Spinal cord (tissue), 10 donors: ENCODE results near the gene CLK4. TPM values are rescaled to one million over a fixed set of nuclear protein-coding genes. Genes with fewer than 3 reads are reported as not detected.

Experiments used
- DNase-seq, 6 donors: peaks; one replicate each; pipeline versions ENCODE4 v3.0.0 to v3.0.0-alpha.2; 2013 to 2015; ENCODE audit warnings: low spot score in 6 of 6, low read depth in 4 of 6
- H3K27ac ChIP-seq: one replicate; pipeline ENCODE4 v1.5.1; 2013; ENCODE audit warnings: low read depth, low read length, control low read depth
- H3K27me3 ChIP-seq: one replicate; pipeline ENCODE4 v1.6.1; 2013; ENCODE audit warnings: low read length; ENCODE audit not compliant: control insufficient read depth, insufficient read depth
- H3K36me3 ChIP-seq: one replicate; pipeline ENCODE4 v1.6.1; 2013; ENCODE audit warnings: low read length; ENCODE audit not compliant: control insufficient read depth, insufficient read depth
- H3K4me1 ChIP-seq: one replicate; pipeline ENCODE4 v1.6.1; 2013; ENCODE audit warnings: low read length; ENCODE audit not compliant: control insufficient read depth, insufficient read depth
- H3K4me3 ChIP-seq: one replicate; pipeline ENCODE4 v1.5.1; 2013; ENCODE audit warnings: low read depth, low read length, control low read depth
- H3K9me3 ChIP-seq: one replicate; pipeline ENCODE4 v1.6.1; 2013; ENCODE audit warnings: low read length; ENCODE audit not compliant: control insufficient read depth, insufficient read depth
- WGBS: methylation state at CpG from one replicate; pipeline ENCODE4 v1.1.5; 2013; ENCODE audit warnings: missing lambda C conversion rate; ENCODE audit not compliant: insufficient coverage; 5-methylcytosine and 5-hydroxymethylcytosine counted together
- polyA plus RNA-seq, 2 donors: library from polyadenylated mRNA; unstranded; fragments of 120-200 nt; gene quantifications; one replicate each; pipeline ENCODE4 v1.2.1, GENCODE V29; 2013; ENCODE audit not compliant: insufficient read length in 2 of 2
- total RNA-seq, 2 donors: library from RNA; depleted of rRNA in 1 of 2; stranded (reverse); fragments of 120-200 nt in 1 of 2; fragments of >200 nt in 1 of 2; gene quantifications; one replicate each; pipeline versions ENCODE4 v1.2.3 to v1.2.4, GENCODE V29; 2013 to 2014
- donor health status: healthy.

The CLK4 gene
- total and polyA plus RNA-seq, 4 donors = 47.9 to 64.6 (median 55.2) TPM

GRCh38 chr5:178641711-178642110 is 14.9 kb upstream of the CLK4 start:
- DNase-seq = no peak
- WGBS = 76% methylated on average over 8 of the region's 9 CpGs
- no peak overlapping the region for H3K4me3 ChIP-seq
- no peaks in the 10 kb centered on the region for H3K9me3 ChIP-seq
- H3K4me1 ChIP-seq = no peaks in the 10 kb centered on the region
- H3K27ac ChIP-seq = no peak overlapping the region
- no peaks in the 10 kb centered on the region for H3K36me3 ChIP-seq
- H3K27me3 ChIP-seq = no peaks in the 10 kb centered on the region

DNA sequence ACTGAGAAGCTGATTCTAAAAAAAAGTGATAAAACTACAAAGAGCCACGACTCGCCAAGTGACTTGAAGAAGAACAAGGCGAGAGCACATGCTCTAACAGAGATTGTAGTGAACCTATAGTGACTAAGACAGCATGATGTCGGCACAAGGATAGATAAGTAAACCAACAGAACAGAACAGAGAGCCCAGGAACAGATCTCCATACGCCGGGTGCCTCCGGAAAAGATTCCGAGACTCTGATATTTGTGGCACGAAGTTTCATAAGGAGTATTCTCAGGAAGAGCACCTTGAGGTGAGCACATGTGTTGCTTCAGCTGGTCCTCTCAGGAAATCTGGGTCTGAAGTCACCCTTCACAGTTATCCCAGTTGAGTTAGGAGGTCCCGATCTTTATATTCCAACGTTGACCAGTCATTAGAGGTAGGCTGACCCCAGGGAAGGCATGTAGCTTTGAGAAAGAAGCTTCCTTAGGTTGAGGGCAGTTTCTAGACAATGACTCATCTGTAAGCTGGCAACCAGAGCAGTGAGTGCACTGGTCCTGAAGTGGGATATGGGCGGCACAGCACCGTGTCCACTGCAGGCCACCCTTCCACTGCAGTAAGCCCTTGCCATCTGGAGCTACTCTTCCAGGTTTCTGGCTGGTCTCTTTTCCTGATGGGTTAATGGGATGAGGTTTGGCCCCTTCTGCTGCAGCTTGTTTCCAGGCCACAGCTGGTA is 13.6 kb upstream of the CLK4 start:
- Histone ChIP-seq H3K4me3 (no peak overlapping the region), H3K4me1 (no peaks in the 10 kb centered on the region), H3K9me3 (no peaks in the 10 kb centered on the region), H3K27ac (no peak overlapping the region), H3K36me3 (no peaks in the 10 kb centered on the region), H3K27me3 (no peaks in the 10 kb centered on the region)
- no peak for DNase-seq
- 88% methylated on average over 13 of the region's 13 CpGs for WGBS

- peak in 1 of 6 donors; percentile 53 for DNase-seq
- Histone ChIP-seq H3K27me3 (no peaks in the 10 kb centered on the region), H3K36me3 (no peaks in the 10 kb centered on the region), H3K9me3 (no peaks in the 10 kb centered on the region), H3K27ac (no peak overlapping the region), H3K4me1 (no peaks in the 10 kb centered on the region), H3K4me3 (no peak overlapping the region)
- WGBS = 51% methylated on average over 6 of the region's 9 CpGs
Measured at GRCh38 chr5:178637356-178638074, 10.7 kb upstream of the CLK4 start.

GRCh38 chr5:178632285-178632684 is 5.4 kb upstream of the CLK4 start:
- DNase-seq = no peak
- Histone ChIP-seq H3K9me3 (no peaks in the 10 kb centered on the region), H3K36me3 (no peaks in the 10 kb centered on the region), H3K27ac (no peak overlapping the region), H3K4me3 (no peak overlapping the region), H3K4me1 (peaks cover 1% of the 10 kb centered on the region), H3K27me3 (no peaks in the 10 kb centered on the region)
- 80% methylated on average over 1 of the region's 4 CpGs for WGBS

DNA sequence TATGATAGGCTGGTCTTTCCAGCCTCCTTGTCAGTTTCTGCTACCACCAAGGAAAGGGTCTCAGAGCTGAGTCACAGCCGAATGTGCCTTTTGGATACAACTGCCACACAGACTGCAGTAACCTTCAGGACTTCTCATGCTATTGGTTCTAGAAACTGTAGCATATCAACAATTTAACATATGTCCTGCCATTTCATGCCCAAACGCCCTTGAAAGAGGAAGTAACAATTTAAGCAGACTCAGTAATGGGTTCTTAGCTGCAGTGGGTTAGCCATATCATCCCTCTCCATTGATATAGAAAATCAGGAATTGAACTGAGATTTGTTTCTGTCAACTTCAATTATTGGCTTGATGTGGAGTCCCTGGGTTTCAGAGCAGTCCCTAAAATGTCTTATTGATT is 4.1 kb upstream of the CLK4 start:
- no peak for DNase-seq
- Histone ChIP-seq H3K27me3 (no peaks in the 10 kb centered on the region), H3K36me3 (no peaks in the 10 kb centered on the region), H3K4me1 (peaks cover 3% of the 10 kb centered on the region), H3K27ac (no peak overlapping the region), H3K4me3 (no peak overlapping the region), H3K9me3 (no peaks in the 10 kb centered on the region)
- WGBS = no CpG with 5 or more reads among the region's 2 CpGs

- Histone ChIP-seq H3K4me3 (no peak overlapping the region), H3K36me3 (no peaks in the 10 kb centered on the region), H3K27ac (no peak overlapping the region), H3K4me1 (peaks cover 3% of the 10 kb centered on the region), H3K9me3 (no peaks in the 10 kb centered on the region), H3K27me3 (no peaks in the 10 kb centered on the region)
- no peak for DNase-seq
- WGBS = 35% methylated on average over 2 of the region's 4 CpGs
Measured at GRCh38 chr5:178630475-178630930, 3.7 kb upstream of the CLK4 start.

DNA sequence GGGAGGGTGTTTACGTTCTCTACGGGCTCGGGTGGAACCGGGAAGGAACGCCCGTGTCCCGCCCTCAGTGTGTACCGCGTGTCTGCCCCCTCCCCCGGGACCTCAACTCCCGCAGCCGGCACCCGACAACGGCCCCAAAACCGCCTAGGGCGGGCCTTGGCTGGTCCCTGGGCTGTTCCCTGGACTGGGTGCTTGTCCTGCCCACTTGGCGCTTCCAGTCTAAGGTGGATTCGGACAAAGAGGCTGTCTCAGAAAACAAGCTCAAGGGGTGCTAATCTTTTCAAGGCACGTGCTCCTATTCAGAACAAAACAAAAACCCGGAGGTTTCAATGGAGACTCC is 379 bp upstream of the CLK4 start:
- peak in 1 of 6 donors; percentile 21 for DNase-seq
- no peaks in the 10 kb centered on the region for H3K27me3 ChIP-seq
- peaks cover 7% of the 10 kb centered on the region for H3K4me1 ChIP-seq
- H3K36me3 ChIP-seq = no peaks in the 10 kb centered on the region
- H3K4me3 ChIP-seq = peak overlapping the region; percentile 97
- H3K27ac ChIP-seq = peak overlapping the region; percentile 79
- 2% methylated on average over 19 of the region's 20 CpGs for WGBS
- no peaks in the 10 kb centered on the region for H3K9me3 ChIP-seq

GRCh38 chr5:178625679-178626483 is 969 bp downstream of the CLK4 start:
- 0% methylated on average over 16 of the region's 23 CpGs for WGBS
- Histone ChIP-seq H3K4me1 (peaks cover 7% of the 10 kb centered on the region), H3K9me3 (no peaks in the 10 kb centered on the region), H3K36me3 (no peaks in the 10 kb centered on the region), H3K4me3 (peak overlapping the region; percentile 97), H3K27ac (peak overlapping the region; percentile 97), H3K27me3 (no peaks in the 10 kb centered on the region)
- peak in 1 of 6 donors; percentile 69 for DNase-seq

DNA sequence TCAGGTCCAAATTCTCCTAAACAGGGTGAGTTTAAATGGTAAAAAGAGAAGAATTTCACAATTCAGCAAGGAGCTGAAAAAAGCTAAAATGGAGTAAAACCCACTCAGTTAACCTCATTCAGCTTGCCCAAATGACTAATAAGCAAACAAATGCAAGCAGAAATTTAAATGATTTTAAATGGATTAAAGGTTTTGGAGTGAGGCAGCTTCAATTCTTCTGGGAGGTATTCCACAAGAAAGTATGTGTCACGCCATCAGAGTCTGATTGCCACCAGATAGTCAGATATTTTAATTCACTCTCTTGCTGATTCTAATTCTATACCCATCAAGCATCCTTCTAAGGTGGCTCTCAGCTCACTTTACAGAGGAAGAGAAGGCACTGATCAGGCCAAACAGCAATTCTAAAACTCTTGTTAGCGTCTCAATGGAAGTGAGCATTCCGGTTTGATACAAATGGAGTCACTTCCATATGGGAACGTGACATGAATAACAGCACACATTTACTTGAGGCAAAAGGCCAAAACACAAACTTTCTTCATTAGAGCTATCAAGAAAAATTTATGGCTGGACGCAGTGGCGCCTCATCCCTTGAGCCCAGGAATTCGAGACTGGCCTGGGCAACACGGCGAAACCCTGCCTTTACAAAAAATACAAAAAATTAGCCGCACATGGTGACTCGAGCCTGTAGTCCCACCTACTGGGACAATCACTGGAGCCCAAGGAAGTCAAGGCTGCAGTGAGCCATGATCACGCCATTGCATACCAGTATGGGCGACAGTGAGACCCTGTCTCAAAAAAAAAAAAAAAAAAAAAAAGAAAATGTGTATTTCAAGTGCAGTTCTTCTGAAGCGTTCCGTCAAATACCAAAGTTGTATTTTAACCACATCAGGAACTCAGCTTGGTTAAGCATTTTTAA is 2.0 kb downstream of the CLK4 start:
- Histone ChIP-seq H3K4me1 (peaks cover 7% of the 10 kb centered on the region), H3K36me3 (peaks cover 2% of the 10 kb centered on the region), H3K27me3 (no peaks in the 10 kb centered on the region), H3K27ac (peak overlapping the region; percentile 97), H3K9me3 (no peaks in the 10 kb centered on the region), H3K4me3 (peak overlapping the region; percentile 97)
- WGBS = 2% methylated on average over 5 of the region's 15 CpGs
- peak in 4 of 6 donors; percentile 45 to 82 (median 60) for DNase-seq
